Ovary (tissue), 9 donors: ENCODE measurements around the gene GPATCH1. TPM values are rescaled to one million over a fixed set of nuclear protein-coding genes. Genes with fewer than 3 reads are reported as not detected.

Experiments used
- DNase-seq, 5 donors: peaks; one replicate each; pipeline ENCODE4 v3.0.0-alpha.2; 2019 to 2020
- H3K27ac ChIP-seq, 2 donors: fragments of 200-600 bp; one replicate each; pipeline versions ENCODE4 v1.5.1 to v1.8.0; 2019 to 2022
- H3K27me3 ChIP-seq: fragments of 200-600 bp; one replicate; pipeline ENCODE4 v1.8.0; 2022
- H3K36me3 ChIP-seq: fragments of 200-600 bp; sonication (generic); one replicate; pipeline ENCODE4 v1.5.1; 2019
- H3K4me1 ChIP-seq: one replicate; pipeline ENCODE4 v1.8.1; 2013; ENCODE audit warnings: mild to moderate bottlenecking, moderate library complexity; ENCODE audit not compliant: insufficient read depth
- H3K4me3 ChIP-seq: fragments of 200-600 bp; sonication (generic); one replicate; pipeline ENCODE4 v1.5.1; 2017
- H3K9me3 ChIP-seq, 2 donors: fragments of 200-600 bp in 1 of 2; sonication (generic) in 1 of 2; one replicate each; pipeline versions ENCODE4 v1.5.1 to v1.8.1; 2013 to 2019; ENCODE audit warnings: mild to moderate bottlenecking in 1 of 2, moderate library complexity in 1 of 2
- CTCF ChIP-seq, 3 donors: fragments of 450-650 bp in 2 of 3; fragments of 200-600 bp in 1 of 3; IDR thresholded peaks; one replicate each; pipeline versions ENCODE4 v1.5.1 to v1.8.0; 2016 to 2022; ENCODE audit warnings: antibody characterized with exemption in 3 of 3, mild to moderate bottlenecking in 1 of 3
- EP300 ChIP-seq: sonication (generic); formaldehyde crosslinking; IDR thresholded peaks from one replicate; pipeline ENCODE4 v1.6.1; 2017; ENCODE audit warnings: antibody characterized with exemption
- POLR2A ChIP-seq: fragments of 450-650 bp; IDR thresholded peaks from one replicate; pipeline ENCODE4 v1.6.1; 2017; ENCODE audit warnings: antibody characterized with exemption, mild to moderate bottlenecking, moderate library complexity
- WGBS, 3 donors: extraction: QIAGEN DNeasy Blood & Tissue Kit in 1 of 3; methylation state at CpG; one replicate each; pipeline versions ENCODE4 v1.1.5 to v1.1.7; 2013 to 2017; 5-methylcytosine and 5-hydroxymethylcytosine counted together
- intact Hi-C, 4 donors: fragments of 100-400 bp; cut with DNase I; formaldehyde crosslinking; loops; one replicate each; pipeline versions ENCODE4 v1.11.0 to v1.15.1; 2022 to 2023
- polyA plus RNA-seq, 2 donors: library from polyadenylated mRNA; stranded (reverse); fragments of 200-250 nt in 1 of 2; fragments of 350-450 nt in 1 of 2; fragmentation: Illumina TruSeq in 1 of 2; extraction: RNeasy Lipid Tissue Mini Kit (QIAGEN cat#74804) in 1 of 2; gene quantifications; one replicate each; pipeline ENCODE4 v1.2.3, GENCODE V29; 2013 to 2014
- total RNA-seq, 7 donors: library from RNA; depleted of rRNA in 2 of 7; stranded (reverse); fragments of >200 nt in 2 of 7; fragmentation: NEBNext Ultra II Directional in 3 of 7; extraction: Animal tissue kit (Norgen Biotek cat#: 25700) in 3 of 7; gene quantifications; one replicate each; pipeline versions ENCODE4 v1.1.0 to v1.2.4, GENCODE V29; 2016 to 2023
- donor health status: DM: no; HTN: no; CAD: no; lungs with moderate emphysema.
- donor health status: DM: no; HTN: no; CAD: no.
- donor health status: Bipolar disorder and iron deficiency.
- donor health status: DM: yes; HTN: yes; CAD: no.
- donor health status: DM: no; HTN: no; CAD: no.
- donor health status: DM: yes; HTN: yes; CAD: no.

GPATCH1 gene
- total and polyA plus RNA-seq, 9 donors, result 4.4 to 11.5 (median 10.5) TPM

- H3K36me3 ChIP-seq, result no peaks in the 10 kb centered on the region
- no peaks in the 10 kb centered on the region for H3K4me1 ChIP-seq
- intact Hi-C loops, result loop anchor here in 3 of 4 donors (10.0 kb wide), 3 partner anchors 55 to 175 kb away; partner anchors contain the start of genes CEBPA (in 1 of the 3), CEP89 (in 1 of the 3) and FAAP24 (in 1 of the 3)
- TF ChIP-seq CTCF (IDR thresholded peaks at IDR 0.05) (no peak), EP300 (no peak), POLR2A (no peak)
- DNase-seq, result no peak
- no peak overlapping the region for H3K27ac ChIP-seq
- WGBS, 3 donors, result 80 to 84% (median 81%) methylated on average over 6 of the region's 6 CpGs
- H3K27me3 ChIP-seq, result no peaks in the 10 kb centered on the region
- no peaks in the 10 kb centered on the region for H3K9me3 ChIP-seq
- H3K4me3 ChIP-seq, result no peak overlapping the region
Observed at GRCh38 chr19:33129901-33130300, 48.9 kb downstream of the GPATCH1 start.

- 78 to 88% (median 78%) methylated on average over 6 of the region's 6 CpGs for WGBS, 3 donors
- Histone ChIP-seq H3K27ac (no peak overlapping the region), H3K36me3 (no peaks in the 10 kb centered on the region), H3K4me3 (no peak overlapping the region), H3K27me3 (no peaks in the 10 kb centered on the region), H3K9me3 (no peaks in the 10 kb centered on the region), H3K4me1 (no peaks in the 10 kb centered on the region)
- TF ChIP-seq POLR2A (no peak), CTCF (IDR thresholded peaks at IDR 0.05) (no peak), EP300 (no peak)
- no peak for DNase-seq
- intact Hi-C loops, result loop anchor here in 2 of 4 donors (10.0 kb wide), 2 partner anchors 54 to 174 kb away; partner anchors contain the start of gene CEBPA (in 1 of the 2)
Observed at GRCh38 chr19:33130433-33130832, 49.5 kb downstream of the GPATCH1 start.

DNA sequence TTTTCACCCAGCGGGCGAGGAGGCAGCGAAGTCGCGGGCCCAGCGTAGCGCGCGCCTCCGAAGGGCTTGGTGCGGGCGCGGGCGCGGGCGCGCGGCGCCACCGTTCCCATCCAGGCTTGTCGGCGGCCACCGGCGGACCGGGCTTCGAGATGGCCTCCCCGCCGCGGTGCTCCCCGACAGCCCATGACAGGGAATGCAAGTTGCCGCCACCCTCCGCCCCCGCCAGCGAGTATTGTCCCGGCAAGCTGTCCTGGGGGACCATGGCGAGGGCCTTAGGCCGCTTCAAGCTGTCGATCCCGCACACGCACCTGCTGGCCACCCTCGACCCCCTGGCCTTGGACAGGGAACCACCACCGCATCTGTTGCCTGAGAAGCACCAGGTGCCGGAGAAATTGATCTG is 51.0 kb downstream of the GPATCH1 start, which contains the start of gene WDR88:
Gene WDR88 (plus strand): TSS at position 94 of the 400 bp plus-strand sequence. CDS start 56 bp downstream, at position 150.
- TF ChIP-seq CTCF (IDR thresholded peaks at IDR 0.05) (no peak), EP300 (no peak), POLR2A (no peak)
- no peaks in the 10 kb centered on the region for H3K27me3 ChIP-seq
- no peak within 1 kb of the TSS for H3K27ac ChIP-seq
- H3K36me3 ChIP-seq, result no peaks in the 10 kb centered on the region
- intact Hi-C loops, result loop anchor here in 2 of 4 donors (10.0 kb wide), 2 partner anchors 53 to 173 kb away; partner anchors contain the start of gene CEBPA (in 1 of the 2)
- no peak within 1 kb of the TSS for H3K4me3 ChIP-seq
- no peaks in the 10 kb centered on the region for H3K9me3 ChIP-seq
- whole genome bisulfite sequencing, 3 donors, result 80 to 92% (median 82%) methylated on average over 35 to 43 of the region's 43 CpGs
- no peaks in the 10 kb centered on the region for H3K4me1 ChIP-seq
- DNase-seq, result no peak

- DNase-seq, result no peak
- Histone ChIP-seq H3K27ac (no peak overlapping the region), H3K9me3 (no peaks in the 10 kb centered on the region), H3K27me3 (no peaks in the 10 kb centered on the region), H3K4me1 (no peaks in the 10 kb centered on the region), H3K36me3 (no peaks in the 10 kb centered on the region), H3K4me3 (no peak overlapping the region)
- WGBS, 3 donors, result 81 to 84% (median 84%) methylated on average over 14 to 15 of the region's 15 CpGs
- TF ChIP-seq CTCF (IDR thresholded peaks at IDR 0.05) (no peak), POLR2A (no peak), EP300 (no peak)
- intact Hi-C loops, result loop anchor here in 2 of 4 donors (10.0 kb wide), 2 partner anchors 52 to 172 kb away; partner anchors contain the start of gene CEBPA (in 1 of the 2)
Observed at GRCh38 chr19:33132425-33132824, 51.4 kb downstream of the GPATCH1 start.
